ENCODE results near the gene CYP2B6. TPM values are rescaled to one million over a fixed set of nuclear protein-coding genes. Genes with fewer than 3 reads are reported as not detected.

The CYP2B6 gene
- polyA plus RNA-seq, 2 of the 4 experiments (the other 2 are of a cell fraction) = not detected

- H3K4me1 ChIP-seq = no peaks in the 10 kb centered on the region
- DNase-seq (ENCODE audit: low read depth in 1 of 2, low spot score in 1 of 2) (no peak), ATAC-seq (no peak), FAIRE-seq (peak; percentile 90)
- 20% methylated on average over 4 of the region's 4 CpGs for WGBS (ENCODE audit: missing lambda C conversion rate)
- ChIA-PET POLR2A (no interaction called here), CTCF (interaction anchor here (0.6 to 3.0 kb wide), 10 partner anchors 10 to 332 kb away, joined by 3 to 19 read pairs (median 3); no protein-coding TSS in a partner anchor)
- peaks cover 25% of the 10 kb centered on the region for H3K9me3 ChIP-seq
- H3K27ac ChIP-seq = no peak overlapping the region
- TF ChIP-seq HOXA7 (CRISPR knock-in tag; IDR thresholded peaks at IDR 0.05) (no peak), ZNF302 (CRISPR knock-in tag; IDR thresholded peaks at IDR 0.05) (no peak), HOXB13 (CRISPR knock-in tag; IDR thresholded peaks at IDR 0.05; ENCODE audit: low read depth) (no peak), HEYL (CRISPR knock-in tag; IDR thresholded peaks at IDR 0.05) (no peak), FOSL2 (IDR thresholded peaks at IDR 0.05) (no peak), FOSL2 (CRISPR knock-in tag; IDR thresholded peaks at IDR 0.05) (no peak), SMC3 (IDR thresholded peaks at IDR 0.05) (no peak), BCL3 (IDR thresholded peaks at IDR 0.05) (no peak), CHD2 (IDR thresholded peaks at IDR 0.05; ENCODE audit: low read length, partially characterized antibody) (no peak), RNF2 (IDR thresholded peaks at IDR 0.05; ENCODE audit: borderline replicate concordance, low read depth) (no peak), FOSB (CRISPR knock-in tag; IDR thresholded peaks at IDR 0.05) (no peak), PHF8 (IDR thresholded peaks at IDR 0.05; ENCODE audit: borderline replicate concordance, low read depth) (no peak), REST (IDR thresholded peaks at IDR 0.05) (no peak), RAD21 (conservative IDR thresholded peaks at IDR 0.05 in 1 of 2, IDR thresholded peaks at IDR 0.05 in 1 of 2) (no peak), ELK1 (IDR thresholded peaks at IDR 0.05; ENCODE audit: low read depth, low read length) (no peak), ATOH8 (CRISPR knock-in tag; IDR thresholded peaks at IDR 0.05; ENCODE audit: low read depth) (no peak), MYC (IDR thresholded peaks at IDR 0.05; ENCODE audit: borderline replicate concordance, low read length) (no peak), ESRRA (IDR thresholded peaks at IDR 0.05; ENCODE audit: borderline replicate concordance, low read length) (no peak)
- H3K4me2 ChIP-seq = no peak overlapping the region
- no peak overlapping the region for H3K4me3 ChIP-seq
These were observed 14.9 kb upstream of the CYP2B6 start for GRCh38 chr19:40976134-40976533.

GRCh38 chr19:40976724-40977123, 14.4 kb upstream of the CYP2B6 start:
- H3K4me2 ChIP-seq = no peak overlapping the region
- no peaks in the 10 kb centered on the region for H3K4me1 ChIP-seq
- ChIA-PET CTCF (interaction anchor here (0.8 to 3.0 kb wide), 6 partner anchors 10 to 331 kb away, joined by 3 to 19 read pairs (median 6); no protein-coding TSS in a partner anchor), POLR2A (no interaction called here)
- H3K4me3 ChIP-seq = no peak overlapping the region
- no peak for FAIRE-seq
- no peak overlapping the region for H3K27ac ChIP-seq
- no peak for ATAC-seq
- peaks cover 21% of the 10 kb centered on the region for H3K9me3 ChIP-seq
- DNase-seq (ENCODE audit: low read depth in 1 of 2, low spot score in 1 of 2) = no peak
- 86% methylated on average over 4 of the region's 4 CpGs for WGBS (ENCODE audit: missing lambda C conversion rate)
- TF ChIP-seq NPAS2 (CRISPR knock-in tag; IDR thresholded peaks at IDR 0.05; ENCODE audit: borderline replicate concordance) (no peak), FOSL2 (IDR thresholded peaks at IDR 0.05) (no peak), FOSL2 (CRISPR knock-in tag; IDR thresholded peaks at IDR 0.05) (no peak), ZFP36 (IDR thresholded peaks at IDR 0.05; ENCODE audit: borderline replicate concordance, partially characterized antibody) (no peak), TP53 (CRISPR knock-in tag; IDR thresholded peaks at IDR 0.05) (no peak), BCL3 (IDR thresholded peaks at IDR 0.05) (no peak), EHF (CRISPR knock-in tag; IDR thresholded peaks at IDR 0.05) (no peak), ESRRA (IDR thresholded peaks at IDR 0.05; ENCODE audit: borderline replicate concordance, low read length) (no peak), CBX8 (IDR thresholded peaks at IDR 0.05) (no peak), E2F6 (IDR thresholded peaks at IDR 0.05; ENCODE audit: borderline replicate concordance, low read depth) (no peak), HEYL (CRISPR knock-in tag; IDR thresholded peaks at IDR 0.05) (no peak), FOSB (CRISPR knock-in tag; IDR thresholded peaks at IDR 0.05) (no peak), TFCP2L1 (CRISPR knock-in tag; IDR thresholded peaks at IDR 0.05) (no peak), HOXB5 (CRISPR knock-in tag; IDR thresholded peaks at IDR 0.05) (no peak), MAZ (IDR thresholded peaks at IDR 0.05; ENCODE audit: borderline replicate concordance, low read depth, low read length) (no peak), RFX5 (IDR thresholded peaks at IDR 0.05) (no peak), FOXS1 (CRISPR knock-in tag; IDR thresholded peaks at IDR 0.05) (no peak)

All from A549 (cell line).